AG04450 (cell line): ENCODE measurements around the gene PSME3. TPM values are rescaled to one million over a fixed set of nuclear protein-coding genes. Genes with fewer than 3 reads are reported as not detected.

Experiments used
- CTCF ChIA-PET: fragments of 300-600, 350-600 bp; formaldehyde crosslinking; extraction: SDS; loops from one replicate; lab custom pipeline; 2022; ENCODE audit warnings: antibody characterized with exemption, inconsistent platforms; lab: Charles Lee
- POLR2A ChIA-PET: fragments of 350-600 bp; formaldehyde crosslinking; extraction: SDS; loops from one replicate; lab custom pipeline; 2021; ENCODE audit warnings: antibody characterized with exemption, inconsistent platforms; lab: Yijun Ruan, JAX
- DNase-seq: peaks from one replicate; pipeline ENCODE4 v3.0.0-alpha.2; 2011; ENCODE audit warnings: low read depth, low spot score
- H3K27ac ChIP-seq: one replicate; pipeline ENCODE4 v1.5.1; 2012; ENCODE audit warnings: low read depth, low read length, control low read depth
- H3K27me3 ChIP-seq: one replicate; pipeline ENCODE4 v1.6.0; 2012; ENCODE audit warnings: low read length; ENCODE audit not compliant: control insufficient read depth, insufficient read depth
- H3K4me3 ChIP-seq: 2 replicates; pipeline ENCODE4 v1.5.1; 2011; ENCODE audit warnings: mild to moderate bottlenecking, low read depth, low read length, control low read depth
- H3K9me3 ChIP-seq: 2 replicates; pipeline ENCODE4 v1.5.1; 2012; ENCODE audit warnings: low read length; ENCODE audit not compliant: control insufficient read depth, insufficient read depth
- polyA minus RNA-seq: library from RNA; depleted of rRNA, polyadenylated mRNA; stranded (reverse); fragments of >200 nt; gene quantifications from 2 replicates; pipeline ENCODE4 v1.2.3, GENCODE V29; 2011; rRNA and poly(A)+ RNA removed
- polyA plus RNA-seq: library from polyadenylated mRNA; depleted of rRNA; stranded (reverse); fragments of >200 nt; gene quantifications from 2 replicates; pipeline ENCODE4 v1.2.3, GENCODE V29; 2011; rRNA removed
- TF ChIP-seq, protein P1 (sequence below): IDR thresholded peaks from 2 replicates; pipeline ENCODE4 v1.5.1; 2011; ENCODE audit warnings: low read depth, low read length, control low read depth, inconsistent platforms

The PSME3 gene, protein sequence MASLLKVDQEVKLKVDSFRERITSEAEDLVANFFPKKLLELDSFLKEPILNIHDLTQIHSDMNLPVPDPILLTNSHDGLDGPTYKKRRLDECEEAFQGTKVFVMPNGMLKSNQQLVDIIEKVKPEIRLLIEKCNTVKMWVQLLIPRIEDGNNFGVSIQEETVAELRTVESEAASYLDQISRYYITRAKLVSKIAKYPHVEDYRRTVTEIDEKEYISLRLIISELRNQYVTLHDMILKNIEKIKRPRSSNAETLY
- 111 and 129 TPM in 2 replicates for polyA plus RNA-seq
- polyA minus RNA-seq = 46.4 and 63.3 TPM in 2 replicates

DNA sequence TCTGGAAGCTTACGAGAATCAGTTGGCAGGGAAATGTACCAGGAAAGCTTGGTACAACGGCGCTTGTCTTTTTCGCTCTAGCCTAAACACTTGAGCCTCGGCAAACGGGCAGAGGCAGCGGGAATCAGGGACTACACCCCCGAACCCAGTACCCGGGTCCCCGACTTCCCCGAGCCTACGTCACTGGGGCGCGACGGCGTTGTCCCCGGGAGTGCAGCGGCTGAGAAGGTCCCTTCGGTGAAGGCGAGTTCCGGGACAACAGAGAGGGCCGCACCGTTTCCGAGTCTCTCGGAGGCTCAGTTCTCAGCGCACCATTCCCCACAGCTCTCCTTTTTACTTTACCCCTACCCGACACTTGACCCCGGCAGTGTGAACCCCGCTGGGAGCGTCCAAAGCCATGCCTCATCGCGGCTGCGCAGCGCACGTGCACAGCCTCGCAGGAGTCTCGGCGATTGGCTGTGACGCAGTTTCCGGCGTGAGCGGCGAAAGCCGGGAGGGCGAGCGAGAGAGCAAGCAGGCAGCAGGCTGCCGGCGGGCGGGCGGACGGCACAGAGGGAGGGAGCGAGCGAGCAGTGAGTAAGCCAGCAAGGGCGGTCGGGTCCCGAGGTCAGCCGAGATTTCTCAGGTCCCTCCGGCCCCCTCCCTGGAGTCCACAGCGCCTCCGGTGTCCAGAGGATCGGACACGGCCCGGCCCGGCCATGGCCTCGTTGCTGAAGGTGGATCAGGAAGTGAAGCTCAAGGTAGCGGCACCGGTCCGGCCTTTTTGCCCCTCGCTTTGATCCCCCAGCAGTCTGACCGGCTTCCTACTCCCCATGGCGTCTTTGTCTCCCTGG is at the start of gene PSME3:
Gene PSME3, plus strand, starts transcription at position 464 of the 833 bp plus-strand sequence. Its CDS starts 235 bp downstream, at position 699.
- Histone ChIP-seq H3K4me3 (peak within 1 kb of the TSS; percentile 99), H3K9me3 (no peaks in the 10 kb centered on the region; the same call in 1 of the 2 replicates), H3K27me3 (no peaks in the 10 kb centered on the region), H3K27ac (peak within 1 kb of the TSS; percentile 65)
- CTCF ChIA-PET = interaction anchor here (0.6 to 6.2 kb wide), 6 partner anchors 9 to 843 kb away, joined by 3 to 35 read pairs (median 6); partner anchors contain the start of genes AOC2, BECN1 and RPL27
- TF ChIP-seq, protein P1, sequence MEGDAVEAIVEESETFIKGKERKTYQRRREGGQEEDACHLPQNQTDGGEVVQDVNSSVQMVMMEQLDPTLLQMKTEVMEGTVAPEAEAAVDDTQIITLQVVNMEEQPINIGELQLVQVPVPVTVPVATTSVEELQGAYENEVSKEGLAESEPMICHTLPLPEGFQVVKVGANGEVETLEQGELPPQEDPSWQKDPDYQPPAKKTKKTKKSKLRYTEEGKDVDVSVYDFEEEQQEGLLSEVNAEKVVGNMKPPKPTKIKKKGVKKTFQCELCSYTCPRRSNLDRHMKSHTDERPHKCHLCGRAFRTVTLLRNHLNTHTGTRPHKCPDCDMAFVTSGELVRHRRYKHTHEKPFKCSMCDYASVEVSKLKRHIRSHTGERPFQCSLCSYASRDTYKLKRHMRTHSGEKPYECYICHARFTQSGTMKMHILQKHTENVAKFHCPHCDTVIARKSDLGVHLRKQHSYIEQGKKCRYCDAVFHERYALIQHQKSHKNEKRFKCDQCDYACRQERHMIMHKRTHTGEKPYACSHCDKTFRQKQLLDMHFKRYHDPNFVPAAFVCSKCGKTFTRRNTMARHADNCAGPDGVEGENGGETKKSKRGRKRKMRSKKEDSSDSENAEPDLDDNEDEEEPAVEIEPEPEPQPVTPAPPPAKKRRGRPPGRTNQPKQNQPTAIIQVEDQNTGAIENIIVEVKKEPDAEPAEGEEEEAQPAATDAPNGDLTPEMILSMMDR = no peak
- DNase-seq = peak; percentile 47
- POLR2A ChIA-PET = interaction anchor here (0.8 to 3.2 kb wide), 5 partner anchors 9 to 165 kb away, joined by 3 to 16 read pairs (median 5); partner anchors contain the start of genes BECN1 and RPL27

DNA sequence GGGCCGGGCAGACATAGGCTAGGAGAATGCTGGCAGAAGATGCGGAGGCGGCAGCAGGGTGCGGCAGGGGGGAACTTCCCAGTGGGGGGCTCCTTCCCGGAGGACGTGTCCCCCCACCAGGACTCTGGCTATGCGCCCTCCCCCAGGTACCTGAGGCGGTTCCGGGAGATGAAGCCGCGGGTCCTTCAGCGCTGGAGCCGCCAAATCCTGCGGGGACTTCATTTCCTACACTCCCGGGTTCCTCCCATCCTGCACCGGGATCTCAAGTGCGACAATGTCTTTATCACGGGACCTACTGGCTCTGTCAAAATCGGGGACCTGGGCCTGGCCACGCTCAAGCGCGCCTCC is 49.4 kb upstream of the PSME3 start:
- POLR2A ChIA-PET = interaction anchor here (0.5 to 1.7 kb wide), 3 partner anchors 10 to 202 kb away, joined by 3 to 7 read pairs (median 7); partner anchors contain the start of gene VPS25
- DNase-seq = no peak
- CTCF ChIA-PET = interaction anchor here (1.7 kb wide), 1 partner anchor 20 kb away, joined by 6 read pairs; no protein-coding TSS in a partner anchor
- TF ChIP-seq, protein P1 = no peak
- no peaks in the 10 kb centered on the region for H3K27me3 ChIP-seq
- H3K9me3 ChIP-seq = peaks cover 5% of the 10 kb centered on the region; the same call in 1 of the 2 replicates
- peak overlapping the region; percentile 5; the same call in 1 of the 2 replicates for H3K4me3 ChIP-seq
- peak overlapping the region; percentile 52 for H3K27ac ChIP-seq

DNA sequence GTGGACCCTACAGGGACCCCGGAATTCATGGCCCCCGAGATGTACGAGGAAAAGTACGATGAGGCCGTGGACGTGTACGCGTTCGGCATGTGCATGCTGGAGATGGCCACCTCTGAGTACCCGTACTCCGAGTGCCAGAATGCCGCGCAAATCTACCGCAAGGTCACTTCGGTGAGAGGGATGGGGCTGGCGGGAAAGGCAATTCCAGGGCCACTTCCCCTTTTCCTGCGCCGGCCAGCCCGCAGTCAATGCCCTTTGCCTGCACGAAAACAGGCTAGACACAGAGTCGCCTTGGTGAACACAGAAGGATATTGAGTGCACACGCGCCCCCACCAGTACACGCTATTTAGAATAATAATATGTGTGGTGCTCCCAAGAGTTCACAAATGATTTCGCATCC is 48.8 kb upstream of the PSME3 start:
- H3K27me3 ChIP-seq = no peaks in the 10 kb centered on the region
- TF ChIP-seq, protein P1 = no peak
- ChIA-PET CTCF (interaction anchor here (1.7 kb wide), 1 partner anchor 21 kb away, joined by 6 read pairs; no protein-coding TSS in a partner anchor), POLR2A (interaction anchor here (0.6 kb wide), 1 partner anchor 10 kb away, joined by 5 read pairs; no protein-coding TSS in a partner anchor)
- no peak overlapping the region for H3K27ac ChIP-seq
- H3K9me3 ChIP-seq = peaks cover 5% of the 10 kb centered on the region; the same call in 1 of the 2 replicates
- no peak overlapping the region for H3K4me3 ChIP-seq
- no peak for DNase-seq

DNA sequence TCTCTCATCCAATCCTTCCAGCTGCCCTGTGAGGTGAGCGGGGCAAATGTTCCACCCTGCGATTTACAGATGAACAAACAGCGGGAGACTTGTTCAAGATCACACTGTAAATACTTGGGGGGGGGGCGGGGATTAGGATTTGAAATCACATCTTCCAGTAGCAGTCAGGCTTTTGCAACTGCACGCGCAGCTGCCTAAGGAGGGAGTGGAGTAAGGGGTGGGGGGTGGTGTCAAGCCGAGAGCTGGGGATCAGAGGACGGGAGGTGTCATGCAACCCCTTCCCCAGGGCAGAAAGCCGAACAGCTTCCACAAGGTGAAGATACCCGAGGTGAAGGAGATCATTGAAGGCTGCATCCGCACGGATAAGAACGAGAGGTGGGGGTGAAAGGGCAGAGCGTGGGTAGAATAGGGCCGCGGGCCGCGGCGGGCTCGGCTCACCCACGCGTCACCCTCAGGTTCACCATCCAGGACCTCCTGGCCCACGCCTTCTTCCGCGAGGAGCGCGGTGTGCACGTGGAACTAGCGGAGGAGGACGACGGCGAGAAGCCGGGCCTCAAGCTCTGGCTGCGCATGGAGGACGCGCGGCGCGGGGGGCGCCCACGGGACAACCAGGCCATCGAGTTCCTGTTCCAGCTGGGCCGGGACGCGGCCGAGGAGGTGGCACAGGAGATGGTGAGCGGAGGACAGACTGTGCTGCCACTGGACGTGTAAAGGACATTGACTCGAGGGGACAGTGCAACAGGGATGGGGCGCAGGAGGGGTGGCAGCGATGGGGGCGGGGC is 48.2 kb upstream of the PSME3 start:
- peaks cover 5% of the 10 kb centered on the region; the same call in 1 of the 2 replicates for H3K9me3 ChIP-seq
- no peak overlapping the region for H3K4me3 ChIP-seq
- ChIA-PET CTCF (interaction anchor here (1.7 kb wide), 1 partner anchor 21 kb away, joined by 6 read pairs; no protein-coding TSS in a partner anchor), POLR2A (interaction anchor here (0.6 kb wide), 1 partner anchor 11 kb away, joined by 5 read pairs; no protein-coding TSS in a partner anchor)
- TF ChIP-seq, protein P1 = no peak
- H3K27ac ChIP-seq = no peak overlapping the region
- H3K27me3 ChIP-seq = no peaks in the 10 kb centered on the region
- DNase-seq = no peak
